ENCODE measurements around the gene RNF220. TPM values are rescaled to one million over a fixed set of nuclear protein-coding genes. Genes with fewer than 3 reads are reported as not detected.

The RNF220 gene
- total and polyA plus RNA-seq, 12 donors = 41.8 to 82.5 (median 58.0) TPM

GRCh38 chr1:44546403-44547053 is 141.5 kb downstream of the RNF220 start:
- Histone ChIP-seq H3K27me3 (peaks cover 0 to 50% (median 27%) of the 10 kb centered on the region in 7 donors), H3K4me3 (no peak overlapping the region), H3K4me1 (peaks cover 0 to 12% (median 0%) of the 10 kb centered on the region in 9 donors), H3K9me3 (no peaks in the 10 kb centered on the region), H3K27ac (no peak overlapping the region), H3K36me3 (no peaks in the 10 kb centered on the region)
- 79 to 86% methylated on average over 10 of the region's 10 CpGs for WGBS, 2 donors
- TF ChIP-seq CTCF (IDR thresholded peaks at IDR 0.05) = no peak
- no peak for DNase-seq
- ATAC-seq = no peak
- intact Hi-C loops (cut with DNase I) = no loop called here

- intact Hi-C loops (cut with DNase I) = no loop called here
- Histone ChIP-seq H3K27me3 (peaks cover 0 to 43% (median 26%) of the 10 kb centered on the region in 7 donors), H3K9me3 (no peaks in the 10 kb centered on the region)
Measured at GRCh38 chr1:44547361-44547760, 142.3 kb downstream of the RNF220 start.

DNA sequence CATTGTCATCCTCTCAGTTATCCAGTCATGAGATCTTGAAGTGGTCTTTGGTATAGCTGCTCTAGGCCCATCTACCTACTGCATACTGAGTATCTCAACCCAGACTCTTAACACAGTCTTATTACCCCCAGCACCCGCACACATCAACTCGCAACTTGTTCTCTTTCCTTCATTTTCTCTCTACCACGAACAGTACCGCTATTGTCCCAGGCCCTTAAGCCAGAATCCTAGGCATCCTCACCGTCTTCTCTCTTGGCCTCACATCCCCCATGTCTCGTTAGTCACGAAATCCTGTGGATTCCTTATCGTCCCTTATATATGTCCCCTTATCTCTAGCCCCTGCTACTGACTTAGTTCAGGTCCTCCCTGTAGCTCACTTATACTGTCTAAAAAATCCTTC is 142.8 kb downstream of the RNF220 start:
- Histone ChIP-seq H3K27ac (no peak overlapping the region), H3K27me3 (peaks cover 0 to 38% (median 22%) of the 10 kb centered on the region in 7 donors), H3K36me3 (no peaks in the 10 kb centered on the region), H3K9me3 (no peaks in the 10 kb centered on the region), H3K4me1 (peaks cover 0 to 10% (median 0%) of the 10 kb centered on the region in 9 donors), H3K4me3 (no peak overlapping the region)
- intact Hi-C loops (cut with DNase I) = no loop called here
- WGBS, 2 donors = 71 to 72% methylated on average over 8 of the region's 8 CpGs
- no peak for TF ChIP-seq CTCF (IDR thresholded peaks at IDR 0.05)
- DNase-seq (no peak), ATAC-seq (no peak)

More at GRCh38 chr1:44547361-44547760, 142.3 kb downstream of the RNF220 start:
- 88 to 92% methylated on average over 6 of the region's 6 CpGs for WGBS, 2 donors
- H3K27ac ChIP-seq = no peak overlapping the region
- no peak for TF ChIP-seq CTCF (IDR thresholded peaks at IDR 0.05)
- ATAC-seq = no peak
- peaks cover 0 to 12% (median 0%) of the 10 kb centered on the region in 9 donors for H3K4me1 ChIP-seq
- no peaks in the 10 kb centered on the region for H3K36me3 ChIP-seq
- DNase-seq = no peak
- H3K4me3 ChIP-seq = no peak overlapping the region

GRCh38 chr1:44549510-44549909 is 144.5 kb downstream of the RNF220 start:
- Histone ChIP-seq H3K4me3 (no peak overlapping the region), H3K36me3 (no peaks in the 10 kb centered on the region), H3K9me3 (no peaks in the 10 kb centered on the region), H3K27ac (no peak overlapping the region), H3K4me1 (no peaks in the 10 kb centered on the region), H3K27me3 (peaks cover 0 to 22% (median 9%) of the 10 kb centered on the region in 7 donors)
- no peak for ATAC-seq
- intact Hi-C loops (cut with DNase I) = no loop called here
- no peak for DNase-seq
- TF ChIP-seq CTCF (IDR thresholded peaks at IDR 0.05) = no peak
- 67 to 69% methylated on average over 5 of the region's 5 CpGs for WGBS, 2 donors

All from heart right ventricle (tissue), 16 donors.